MV-4-11 (cell line): ENCODE measurements around the gene MAP3K5.
A peak's percentile ranks its signal among the peaks of the same experiment; 100 is the strongest.
"Not testable (repeated sequence)": the region's sequence is repeated elsewhere in the genome, so short reads cannot be mapped to it uniquely, and the experiment has no call there.

Source experiments
- DNase-seq: peaks from one replicate; lab custom pipeline; 2025; lab: John Stamatoyannopoulos, UW

MAP3K5 gene

GRCh38 chr6:136792410-136793262 lies at the start of gene MAP3K5:
Gene MAP3K5 (minus strand): TSS chr6:136792477. CDS start chr6:136792157, 320 bp downstream.
- peak; percentile 82 for DNase-seq

DNA sequence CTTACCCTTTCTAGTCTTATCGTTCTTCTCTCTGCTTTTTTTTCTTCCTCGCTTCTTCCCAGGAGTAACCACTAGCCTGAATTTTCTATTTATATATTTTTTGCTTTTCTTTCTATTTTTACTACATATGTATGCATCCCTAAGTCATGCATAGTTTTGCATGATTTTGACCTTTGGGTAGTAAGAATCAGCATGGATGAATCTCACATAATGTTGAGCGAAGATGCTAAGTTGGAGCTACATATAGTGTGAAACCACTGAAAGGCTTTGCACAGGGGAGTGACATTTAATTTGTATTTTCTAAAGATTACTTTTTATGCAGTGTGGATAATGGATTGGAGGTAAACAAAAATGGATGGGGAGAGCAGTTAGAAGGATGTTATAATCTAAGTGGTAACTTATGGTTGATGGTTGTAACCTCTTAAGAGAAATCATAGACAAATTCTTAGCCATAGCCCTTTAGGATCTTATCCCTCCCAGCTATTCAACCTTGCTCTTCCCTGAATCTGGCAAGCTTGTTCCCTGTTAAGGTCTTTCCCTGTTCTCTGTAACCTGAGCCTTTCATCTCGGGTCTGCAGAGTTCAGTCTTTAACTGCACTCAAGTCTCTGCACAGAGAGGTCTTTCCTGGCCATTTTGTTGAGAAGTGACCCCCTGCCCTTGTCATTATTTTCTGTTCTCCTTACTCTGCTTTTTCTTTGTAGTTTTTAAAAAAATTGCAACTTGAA lies 48.2 kb upstream of the MAP3K5 start:
- no peak for DNase-seq

DNA sequence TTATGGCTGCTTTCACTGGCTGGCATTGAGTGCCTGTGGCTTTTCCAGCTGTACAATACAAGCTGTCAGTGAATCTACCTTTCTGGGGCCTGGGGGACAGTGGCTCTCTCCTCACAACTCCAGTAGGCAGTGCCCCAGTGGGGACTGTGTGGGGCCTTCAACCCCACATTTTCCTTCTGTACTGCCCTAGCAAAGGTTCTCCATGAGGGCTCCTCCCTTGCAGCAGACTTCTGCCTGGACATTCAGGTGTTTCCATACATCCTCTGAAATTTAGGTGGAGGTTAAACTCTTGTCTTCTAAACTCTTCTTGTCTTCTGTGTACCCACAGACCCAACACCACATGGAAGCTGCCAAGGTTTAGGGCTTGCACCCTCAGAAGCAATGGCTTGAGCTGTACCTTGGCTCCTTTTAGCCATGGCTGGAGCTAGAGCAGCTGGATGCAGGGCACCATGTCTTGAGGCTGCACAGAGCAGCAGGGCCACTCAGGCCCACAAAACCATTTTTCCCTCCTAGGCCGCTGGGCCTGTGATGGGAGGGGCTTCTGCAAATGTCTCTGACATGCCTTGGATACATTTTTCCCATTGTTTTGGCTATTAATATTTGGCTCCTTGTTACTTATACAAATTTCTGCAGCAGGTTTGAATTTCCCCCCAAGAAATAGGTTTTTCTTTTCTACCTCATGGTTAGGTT lies 39.7 kb upstream of the MAP3K5 start:
- DNase-seq, result no peak

GRCh38 chr6:136826216-136826615 lies 33.9 kb upstream of the MAP3K5 start:
- no peak for DNase-seq

- peak; percentile 3 for DNase-seq
Measured at GRCh38 chr6:136823128-136823660, 30.9 kb upstream of the MAP3K5 start.

DNA sequence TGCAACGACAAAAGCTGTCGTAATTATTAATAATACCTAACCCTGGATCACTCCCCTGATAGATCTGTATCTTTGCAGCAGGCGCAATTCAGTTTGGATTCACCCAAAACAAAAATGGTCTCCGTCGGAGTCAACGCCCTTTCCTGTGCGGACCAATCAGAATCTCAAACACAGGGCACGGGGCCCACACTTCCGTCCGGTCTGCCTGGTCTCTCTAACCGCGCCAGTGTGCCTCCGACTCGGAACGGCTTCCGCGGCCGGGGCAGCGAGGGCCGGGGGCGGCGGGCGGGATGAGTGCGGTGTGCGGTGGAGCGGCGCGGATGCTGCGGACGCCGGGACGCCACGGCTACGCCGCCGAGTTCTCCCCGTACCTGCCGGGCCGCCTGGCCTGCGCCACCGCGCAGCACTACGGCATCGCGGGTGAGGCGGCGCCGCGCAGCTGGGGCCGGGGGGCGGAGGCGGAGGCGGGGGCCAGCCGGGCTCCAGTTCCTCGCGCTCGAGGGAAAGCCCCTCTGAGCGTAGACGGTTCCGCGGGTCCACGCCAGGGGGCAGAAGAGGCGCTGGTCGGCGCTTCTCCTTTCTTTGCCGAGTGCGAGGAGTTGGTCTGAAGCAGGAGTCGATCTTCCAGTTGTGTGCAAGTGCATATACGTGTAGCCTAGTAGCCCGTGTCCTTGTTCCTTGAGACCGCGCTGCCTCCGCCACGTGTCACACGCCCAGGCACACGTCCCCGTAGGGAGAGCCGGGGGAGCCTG lies 30.3 kb upstream of the MAP3K5 start, which contains the start of gene PEX7:
TSS of gene PEX7 (plus strand) at position 217 of the 752 bp plus-strand sequence. CDS start at position 291, 74 bp downstream.
- DNase-seq, result peak; percentile 88

GRCh38 chr6:136822046-136822375 lies 29.7 kb upstream of the MAP3K5 start:
- DNase-seq, result peak; percentile 56

- DNase-seq, result no peak
Measured at GRCh38 chr6:136820561-136820960, 28.3 kb upstream of the MAP3K5 start.

DNA sequence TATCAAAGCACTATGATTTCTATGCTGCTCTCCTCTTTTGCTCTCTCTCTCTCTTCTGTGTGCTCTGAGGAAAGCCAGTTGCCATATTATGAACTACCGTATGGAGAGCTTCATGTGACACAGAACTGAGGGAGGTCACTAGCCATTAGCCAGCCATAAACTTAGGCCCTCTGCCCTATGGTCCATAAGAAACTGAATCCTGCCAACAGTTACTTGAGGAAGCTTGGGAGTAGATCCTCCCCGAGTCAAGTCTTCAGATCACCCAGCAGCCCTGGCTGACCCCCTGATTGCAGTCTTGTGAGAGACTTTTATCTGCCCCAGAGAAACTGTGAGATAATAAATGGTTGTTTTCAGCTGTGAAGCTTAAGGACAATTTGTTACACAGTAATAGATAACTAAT lies 24.4 kb upstream of the MAP3K5 start:
- DNase-seq, result no peak

DNA sequence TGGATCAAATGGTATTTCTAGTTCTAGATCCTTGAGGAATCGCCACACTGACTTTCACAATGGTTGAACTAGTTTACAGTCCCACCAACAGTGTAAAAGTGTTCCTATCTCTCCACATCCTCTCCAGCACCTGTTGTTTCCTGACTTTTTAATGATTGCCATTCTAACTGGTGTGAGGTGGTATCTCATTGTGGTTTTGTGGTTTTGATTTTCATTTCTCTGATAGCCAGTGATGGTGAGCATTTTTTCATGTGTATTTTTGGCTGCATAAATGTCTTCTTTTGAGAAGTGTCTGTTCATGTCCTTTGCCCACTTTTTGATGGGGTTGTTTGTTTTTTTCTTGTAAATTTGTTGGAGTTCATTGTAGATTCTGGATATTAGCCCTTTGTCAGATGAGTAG lies 23.3 kb upstream of the MAP3K5 start:
- not testable (repeated sequence) for DNase-seq

- DNase-seq, result no peak
Measured at GRCh38 chr6:136812174-136812573, 19.9 kb upstream of the MAP3K5 start.

GRCh38 chr6:136811272-136811671 lies 19.0 kb upstream of the MAP3K5 start:
- DNase-seq, result no peak

DNA sequence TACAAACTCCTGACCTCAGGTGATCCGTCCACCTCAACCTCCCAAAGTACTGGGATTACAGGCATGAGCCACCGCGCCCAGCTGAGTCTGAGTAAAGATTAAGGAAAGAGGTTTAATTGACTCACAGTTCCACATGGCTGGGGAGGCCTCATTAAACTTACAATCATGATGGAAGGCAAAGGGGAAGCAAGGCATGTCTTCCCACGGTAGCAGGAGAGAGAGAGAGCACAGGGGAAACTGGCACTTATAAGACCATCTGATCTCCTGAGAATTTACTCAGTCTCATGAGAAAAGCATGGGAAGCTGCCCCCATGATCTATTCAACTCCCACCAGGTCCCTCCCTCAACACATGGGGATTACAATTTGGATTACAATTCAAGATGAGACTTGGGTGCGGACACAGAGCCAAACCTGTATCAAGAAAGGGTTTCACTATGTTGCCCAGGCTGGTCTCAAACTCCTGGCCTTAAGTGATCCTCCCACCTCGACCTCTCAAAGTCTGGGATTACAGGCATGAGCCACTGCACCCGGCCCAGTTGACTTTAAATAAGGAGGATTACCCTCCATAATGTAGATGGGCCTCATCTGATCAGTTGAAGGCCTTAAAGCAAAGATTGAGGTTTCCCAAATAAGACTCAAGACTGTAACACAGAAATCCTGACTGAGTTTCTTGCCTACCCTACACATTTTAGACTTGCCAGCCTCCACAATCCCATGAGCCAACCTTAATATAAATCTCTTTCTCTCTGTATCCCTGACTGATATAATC lies 17.0 kb upstream of the MAP3K5 start:
- no peak for DNase-seq

DNA sequence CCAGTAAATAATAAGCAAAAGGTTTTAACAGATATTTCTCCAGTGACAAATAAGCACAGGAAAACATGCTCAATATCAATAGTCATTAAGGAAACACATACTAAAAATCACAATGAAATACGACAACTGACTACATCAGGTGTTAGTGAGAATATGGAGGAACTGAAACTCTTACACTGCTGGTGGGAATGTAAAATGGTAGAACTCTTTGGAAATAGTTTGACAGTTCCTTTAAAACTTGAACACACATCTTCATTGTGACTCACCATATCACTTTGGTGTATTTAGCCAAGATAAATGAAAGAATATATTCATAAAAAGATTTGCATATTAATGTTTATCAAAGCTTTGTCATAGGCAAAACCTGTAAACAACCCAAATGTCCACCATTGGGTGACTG lies 11.3 kb upstream of the MAP3K5 start:
- DNase-seq, result peak; percentile 56

GRCh38 chr6:136801581-136801980 lies 9.3 kb upstream of the MAP3K5 start:
- DNase-seq, result no peak

GRCh38 chr6:136798044-136798443 lies 5.8 kb upstream of the MAP3K5 start:
- no peak for DNase-seq

DNA sequence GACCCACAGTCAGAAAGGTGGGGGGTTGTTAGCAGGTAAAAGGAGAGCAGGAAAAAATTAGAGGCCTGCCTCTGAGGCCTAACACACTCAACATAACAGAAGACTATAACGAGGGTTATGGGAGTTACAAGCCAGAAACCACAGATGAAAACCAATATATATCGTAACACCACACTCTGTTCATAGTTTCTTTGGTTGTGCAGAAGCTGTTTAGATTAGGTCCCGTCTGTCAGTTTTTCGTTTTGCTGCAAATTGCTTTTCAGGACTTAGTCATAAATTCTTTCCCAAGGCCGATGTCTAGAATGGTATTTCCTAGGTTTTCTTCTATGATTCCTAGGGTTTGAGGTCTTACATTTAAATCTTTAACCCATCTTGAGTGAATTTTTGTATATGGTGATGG lies 3.7 kb upstream of the MAP3K5 start:
- peak; percentile 43 for DNase-seq

- DNase-seq, result peak; percentile 6
Measured at GRCh38 chr6:136795386-136795785, 3.1 kb upstream of the MAP3K5 start.

DNA sequence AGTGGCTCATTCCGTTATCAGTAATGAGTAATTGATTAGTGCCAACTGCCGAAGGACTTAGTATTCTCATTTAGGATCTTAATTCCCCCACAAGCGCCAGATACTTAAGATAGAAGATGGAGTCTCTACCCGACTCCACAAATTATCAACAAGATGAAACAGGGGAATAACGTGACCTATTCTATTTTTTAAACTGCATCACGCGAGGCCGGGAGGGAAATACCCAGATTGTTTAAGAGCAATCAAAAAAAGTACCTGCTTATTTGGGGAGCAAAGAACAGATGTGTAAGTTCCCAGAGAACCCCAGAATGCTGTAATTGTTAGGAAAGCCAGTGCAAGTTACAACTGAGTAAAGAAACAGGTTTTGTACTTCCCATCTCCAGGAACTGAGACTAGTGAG lies 1.1 kb upstream of the MAP3K5 start:
- no peak for DNase-seq

GRCh38 chr6:136792095-136792409 lies 225 bp downstream of the MAP3K5 start:
- no peak for DNase-seq
